Peyer's patch (tissue), 4 donors: ENCODE measurements around the gene SLBP. TPM values are rescaled to one million over a fixed set of nuclear protein-coding genes. Genes with fewer than 3 reads are reported as not detected.

ENCODE experiments used
- DNase-seq, 3 donors: peaks; one replicate each; pipeline ENCODE4 v3.0.0-alpha.2; 2017 to 2019
- H3K27ac ChIP-seq, 4 donors: fragments of 200-600 bp; sonication (generic); one replicate each; pipeline ENCODE4 v1.5.1; 2016 to 2019
- H3K27me3 ChIP-seq, 2 donors: fragments of 200-600 bp; sonication (generic); one replicate each; pipeline ENCODE4 v1.5.1; 2019
- H3K36me3 ChIP-seq, 3 donors: fragments of 200-600 bp; sonication (generic); one replicate each; pipeline ENCODE4 v1.5.1; 2016 to 2019
- H3K4me1 ChIP-seq, 4 donors: fragments of 200-600 bp; sonication (generic); one replicate each; pipeline ENCODE4 v1.5.1; 2016 to 2019
- H3K4me3 ChIP-seq, 4 donors: fragments of 200-600 bp; sonication (generic); 1 replicate in 3 of 4; 2 replicates in 1 of 4; pipeline ENCODE4 v1.5.1; 2016 to 2019; ENCODE audit warnings: mild to moderate bottlenecking in 1 of 4
- H3K9me3 ChIP-seq, 4 donors: fragments of 200-600 bp; sonication (generic); one replicate each; pipeline ENCODE4 v1.5.1; 2016 to 2019; ENCODE audit warnings: mild to moderate bottlenecking in 1 of 4
- CTCF ChIP-seq, 6 experiments: fragments of 450-650 bp in 4 of 6; fragments of 200-600 bp in 2 of 6; sonication (generic) in 1 of 6; IDR thresholded peaks; one replicate each; pipeline ENCODE4 v1.5.1; 2017 to 2019; ENCODE audit warnings: antibody characterized with exemption in 6 of 6, mild to moderate bottlenecking in 3 of 6, moderate library complexity in 1 of 6
- POLR2A ChIP-seq, 2 donors: fragments of 450-650 bp; IDR thresholded peaks; one replicate each; pipeline ENCODE4 v1.5.1; 2017; ENCODE audit warnings: antibody characterized with exemption in 2 of 2, mild to moderate bottlenecking in 2 of 2, moderate library complexity in 2 of 2
- total RNA-seq, 4 donors: library from RNA; depleted of rRNA; stranded (reverse); fragments of >200 nt; gene quantifications; one replicate each; pipeline ENCODE4 v1.1.0, GENCODE V29; 2016

The SLBP gene
- total RNA-seq, 4 donors from 2014 or later = 18.4 to 86.6 (median 26.2) TPM

GRCh38 chr4:1753697-1754311, 41.7 kb upstream of the SLBP start:
- no peak for DNase-seq
- no peak for TF ChIP-seq POLR2A (IDR thresholded peaks at IDR 0.05)
- no peak for TF ChIP-seq CTCF (IDR thresholded peaks at IDR 0.05)
- Histone ChIP-seq H3K9me3 (no peaks in the 10 kb centered on the region), H3K27ac (no peak overlapping the region), H3K27me3 (no peaks in the 10 kb centered on the region), H3K36me3 (no peaks in the 10 kb centered on the region), H3K4me1 (peaks cover under 1 to 12% (median 5%) of the 10 kb centered on the region in 4 donors), H3K4me3 (no peak overlapping the region)

- Histone ChIP-seq H3K9me3 (no peaks in the 10 kb centered on the region), H3K4me1 (peaks cover 4 to 12% (median 6%) of the 10 kb centered on the region in 4 donors), H3K27me3 (no peaks in the 10 kb centered on the region), H3K36me3 (no peaks in the 10 kb centered on the region), H3K27ac (no peak overlapping the region), H3K4me3 (no peak overlapping the region)
- no peak for DNase-seq
- TF ChIP-seq CTCF (IDR thresholded peaks at IDR 0.05) (no peak), POLR2A (IDR thresholded peaks at IDR 0.05) (no peak)
Observed at GRCh38 chr4:1753294-1753696, 41.2 kb upstream of the SLBP start.

GRCh38 chr4:1752284-1753041, 40.3 kb upstream of the SLBP start:
- no peak for DNase-seq
- H3K27ac ChIP-seq = peak overlapping the region in 1 of 4 donors; percentile 18

GRCh38 chr4:1751919-1752283, 39.8 kb upstream of the SLBP start:
- peaks cover 4 to 12% (median 6%) of the 10 kb centered on the region in 4 donors for H3K4me1 ChIP-seq
- TF ChIP-seq POLR2A (IDR thresholded peaks at IDR 0.05) (no peak), CTCF (IDR thresholded peaks at IDR 0.05) (no peak)
- no peak overlapping the region for H3K4me3 ChIP-seq
- no peak overlapping the region for H3K27ac ChIP-seq
- no peaks in the 10 kb centered on the region for H3K27me3 ChIP-seq
- no peaks in the 10 kb centered on the region for H3K9me3 ChIP-seq
- no peaks in the 10 kb centered on the region for H3K36me3 ChIP-seq
- no peak for DNase-seq

More at GRCh38 chr4:1752284-1753041, 40.3 kb upstream of the SLBP start:
- peak in 1 of 6 experiments; percentile 3 for TF ChIP-seq CTCF (IDR thresholded peaks at IDR 0.05)
- no peak for TF ChIP-seq POLR2A (IDR thresholded peaks at IDR 0.05)
- Histone ChIP-seq H3K4me1 (peaks cover 4 to 12% (median 6%) of the 10 kb centered on the region in 4 donors), H3K9me3 (no peaks in the 10 kb centered on the region), H3K36me3 (no peaks in the 10 kb centered on the region), H3K27me3 (no peaks in the 10 kb centered on the region), H3K4me3 (no peak overlapping the region)

GRCh38 chr4:1751155-1751918, 39.2 kb upstream of the SLBP start:
- Histone ChIP-seq H3K4me3 (no peak overlapping the region), H3K27ac (no peak overlapping the region), H3K36me3 (no peaks in the 10 kb centered on the region), H3K9me3 (no peaks in the 10 kb centered on the region), H3K4me1 (peaks cover 4 to 12% (median 6%) of the 10 kb centered on the region in 4 donors), H3K27me3 (no peaks in the 10 kb centered on the region)
- no peak for DNase-seq
- TF ChIP-seq POLR2A (IDR thresholded peaks at IDR 0.05) = no peak
- TF ChIP-seq CTCF (IDR thresholded peaks at IDR 0.05) = no peak
